ENCODE results near the gene PIP5K1B. TPM values are rescaled to one million over a fixed set of nuclear protein-coding genes. Genes with fewer than 3 reads are reported as not detected.

PIP5K1B gene
- total RNA-seq, 1 experiment from 2014 or later = 0.20 TPM

- BruUV-seq (replicated peaks) = no TSS peak
- Histone ChIP-seq H3K27me3 (ENCODE audit: insufficient read depth, low read length) (peaks cover 27% of the 10 kb centered on the region), H3K4me3 (replicated peaks in 1 of 2; ENCODE audit: low read depth in 1 of 2, low read length in 2 of 2) (no peak overlapping the region), H3K9ac (ENCODE audit: low read length) (no peak overlapping the region), H3K9me2 (ENCODE audit: insufficient read depth) (no peaks in the 10 kb centered on the region), H3K9me3 (ENCODE audit: control insufficient read depth in 1 of 2, insufficient read depth in 1 of 2, low read depth in 1 of 2, low read length in 2 of 2) (no peaks in the 10 kb centered on the region), H3K36me3 (ENCODE audit: control insufficient read depth in 1 of 2, insufficient read depth in 2 of 2, low read length in 2 of 2) (no peaks in the 10 kb centered on the region), H4K20me1 (ENCODE audit: insufficient read depth) (no peaks in the 10 kb centered on the region), H2AFZ (ENCODE audit: low read depth, low read length, poor library complexity, severe bottlenecking) (no peak overlapping the region), H3K4me2 (ENCODE audit: low read length) (no peak overlapping the region), H3K27ac (ENCODE audit: low read depth, low read length) (no peak overlapping the region), H3K4me1 (ENCODE audit: control insufficient read depth in 1 of 2, insufficient read depth in 2 of 2, low read length in 2 of 2) (no peaks in the 10 kb centered on the region), H3K79me2 (ENCODE audit: insufficient read depth, low read length) (no peaks in the 10 kb centered on the region)
- ChIA-PET CTCF (no interaction called here), POLR2A (no interaction called here), RAD21 (ENCODE audit: low non-redundant PET in 1 of 2, low total read pairs in 2 of 2, uncharacterized antibody in 2 of 2, unreplicated experiment in 2 of 2) (no interaction called here)
- TF ChIP-seq ELF1 (IDR thresholded peaks at IDR 0.05; ENCODE audit: borderline replicate concordance, low read depth) (no peak), SP1 (IDR thresholded peaks at IDR 0.05; ENCODE audit: low read depth) (no peak), REST (IDR thresholded peaks at IDR 0.05; ENCODE audit: low read depth) (no peak), CEBPB (IDR thresholded peaks at IDR 0.05; ENCODE audit: low read depth) (no peak), FOSL1 (IDR thresholded peaks at IDR 0.05; ENCODE audit: low read depth) (no peak), ZNF274 (IDR thresholded peaks at IDR 0.05; ENCODE audit: low read depth, low read length) (no peak), SRF (IDR thresholded peaks at IDR 0.05; ENCODE audit: low read depth) (no peak)
- DNase-seq (ENCODE audit: low read depth, low spot score) = no peak
- intact Hi-C loops (cut with micrococcal nuclease) = no loop called here
- no peak for ATAC-seq
Observed at GRCh38 chr9:68953771-68954170, 248.7 kb downstream of the PIP5K1B start.

GRCh38 chr9:68955330-68955729 is 250.3 kb downstream of the PIP5K1B start:
- DNase-seq (ENCODE audit: low read depth, low spot score) = no peak
- H4K20me1 ChIP-seq (ENCODE audit: insufficient read depth) = no peaks in the 10 kb centered on the region
- H3K79me2 ChIP-seq (ENCODE audit: insufficient read depth, low read length) = no peaks in the 10 kb centered on the region
- no peak overlapping the region for H3K9ac ChIP-seq (ENCODE audit: low read length)
- no TSS peak for BruUV-seq (replicated peaks)
- TF ChIP-seq ELF1 (IDR thresholded peaks at IDR 0.05; ENCODE audit: borderline replicate concordance, low read depth) (no peak), EZH2 (IDR thresholded peaks at IDR 0.05) (no peak), CEBPB (IDR thresholded peaks at IDR 0.05; ENCODE audit: low read depth) (no peak), MAX (IDR thresholded peaks at IDR 0.05) (no peak), EZH2phosphoT487 (IDR thresholded peaks at IDR 0.05; ENCODE audit: borderline replicate concordance) (no peak), SP1 (IDR thresholded peaks at IDR 0.05; ENCODE audit: low read depth) (no peak), CTCF (IDR thresholded peaks at IDR 0.05 in 2 of 3, conservative IDR thresholded peaks at IDR 0.05 in 1 of 3; ENCODE audit: borderline replicate concordance in 1 of 3, insufficient read depth in 1 of 3, low read depth in 2 of 3, low read length in 2 of 3) (no peak), TCF7L2 (IDR thresholded peaks at IDR 0.05; ENCODE audit: borderline replicate concordance, extremely low read depth, insufficient read depth, insufficient read length) (no peak), SRF (IDR thresholded peaks at IDR 0.05; ENCODE audit: low read depth) (no peak), ATF3 (IDR thresholded peaks at IDR 0.05) (no peak)
- no peak overlapping the region for H3K27ac ChIP-seq (ENCODE audit: low read depth, low read length)
- no peaks in the 10 kb centered on the region for H3K9me2 ChIP-seq (ENCODE audit: insufficient read depth)
- peaks cover 24% of the 10 kb centered on the region for H3K27me3 ChIP-seq (ENCODE audit: insufficient read depth, low read length)
- RAD21 ChIA-PET (ENCODE audit: low non-redundant PET in 1 of 2, low total read pairs in 2 of 2, uncharacterized antibody in 2 of 2, unreplicated experiment in 2 of 2) = no interaction called here
- no peaks in the 10 kb centered on the region for H3K4me1 ChIP-seq (ENCODE audit: control insufficient read depth in 1 of 2, insufficient read depth in 2 of 2, low read length in 2 of 2)
- CTCF ChIA-PET = no interaction called here
- no peaks in the 10 kb centered on the region for H3K9me3 ChIP-seq (ENCODE audit: control insufficient read depth in 1 of 2, insufficient read depth in 1 of 2, low read depth in 1 of 2, low read length in 2 of 2)
- no peak overlapping the region for H3K4me2 ChIP-seq (ENCODE audit: low read length)
- H2AFZ ChIP-seq (ENCODE audit: low read depth, low read length, poor library complexity, severe bottlenecking) = no peak overlapping the region
- no peaks in the 10 kb centered on the region for H3K36me3 ChIP-seq (ENCODE audit: control insufficient read depth in 1 of 2, insufficient read depth in 2 of 2, low read length in 2 of 2)
- no peak overlapping the region for H3K4me3 ChIP-seq (replicated peaks in 1 of 2; ENCODE audit: low read depth in 1 of 2, low read length in 2 of 2)
- POLR2A ChIA-PET = no interaction called here
- ATAC-seq = no peak
- intact Hi-C loops (cut with micrococcal nuclease) = no loop called here

Measured in HCT116 (cell line).